Measurements from ENCODE around the gene CBFA2T3. TPM values are rescaled to one million over a fixed set of nuclear protein-coding genes. Genes with fewer than 3 reads are reported as not detected.
A peak's percentile ranks its signal among the peaks of the same experiment; 100 is the strongest.

The CBFA2T3 gene
- total RNA-seq, 1 donor from 2014 or later, result 32.8 TPM

DNA sequence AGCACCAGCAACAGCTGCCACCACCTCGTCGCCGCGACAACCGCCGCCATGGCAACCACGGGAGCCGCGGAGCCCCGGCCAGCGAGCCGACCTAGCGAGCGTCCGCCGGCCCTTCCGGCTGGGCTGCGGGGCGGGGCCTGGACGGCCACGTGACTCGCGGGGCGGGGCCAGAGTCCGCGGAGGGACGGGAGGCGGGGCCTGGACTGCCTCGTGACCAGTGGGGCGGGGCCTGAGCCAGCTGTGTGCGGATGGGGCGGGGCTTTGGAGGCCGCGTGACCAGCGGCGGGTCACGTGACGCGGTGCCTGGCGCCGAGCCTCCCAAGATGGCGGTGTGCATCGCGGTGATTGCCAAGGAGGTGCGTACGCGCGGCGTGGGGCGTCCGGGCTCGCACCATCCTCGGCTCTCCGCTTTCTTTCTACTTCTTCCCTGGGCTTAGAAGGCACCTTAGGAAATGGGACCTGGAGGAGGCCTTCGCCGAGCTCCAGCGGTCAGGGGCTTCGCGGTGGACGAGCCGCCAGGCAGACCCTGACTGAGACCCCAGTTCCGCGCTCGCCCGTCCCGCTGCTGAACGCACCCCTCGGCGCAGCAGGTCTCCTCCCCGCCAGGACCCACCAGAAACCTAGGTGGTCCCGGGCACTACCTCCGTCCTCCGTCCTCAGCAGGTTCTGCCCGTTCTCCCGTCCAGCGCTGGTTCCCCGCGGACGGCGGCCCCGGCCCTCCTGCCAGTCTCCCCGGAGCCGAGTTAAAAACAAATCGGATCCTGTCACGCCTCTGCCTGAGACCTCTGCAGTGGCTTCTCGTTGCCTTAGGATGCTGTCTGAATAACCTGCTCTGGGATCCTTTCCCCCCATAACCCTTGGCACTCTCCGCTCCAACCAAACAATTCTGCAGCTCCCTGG is 119.9 kb downstream of the CBFA2T3 start, which contains the start of the genes GALNS and TRAPPC2L:
TSS of gene GALNS (minus strand) at position 120 of the 900 bp plus-strand sequence. CDS start at position 50, 70 bp downstream.
TSS of gene TRAPPC2L (plus strand) at position 300 of the 900 bp plus-strand sequence. CDS start at position 324, 24 bp downstream.
- intact Hi-C loops (cut with DNase I), result loop anchor here (1.0 to 5.0 kb wide), 8 partner anchors 46 to 634 kb away; partner anchors contain the start of genes ANKRD11, APRT, CTU2 and MVD
- Histone ChIP-seq H3K9me3 (no peaks in the 10 kb centered on the region), H3K27ac (peak within 1 kb of the TSS; percentile 54 to 66), H3K27me3 (no peaks in the 10 kb centered on the region), H3K36me3 (peaks cover 30 to 34% of the 10 kb centered on the region in 2 donors), H3K4me3 (peak within 1 kb of the TSS; percentile 64 to 87), H3K4me1 (peaks cover 13 to 14% of the 10 kb centered on the region in 2 donors)
- TF ChIP-seq, protein P1, sequence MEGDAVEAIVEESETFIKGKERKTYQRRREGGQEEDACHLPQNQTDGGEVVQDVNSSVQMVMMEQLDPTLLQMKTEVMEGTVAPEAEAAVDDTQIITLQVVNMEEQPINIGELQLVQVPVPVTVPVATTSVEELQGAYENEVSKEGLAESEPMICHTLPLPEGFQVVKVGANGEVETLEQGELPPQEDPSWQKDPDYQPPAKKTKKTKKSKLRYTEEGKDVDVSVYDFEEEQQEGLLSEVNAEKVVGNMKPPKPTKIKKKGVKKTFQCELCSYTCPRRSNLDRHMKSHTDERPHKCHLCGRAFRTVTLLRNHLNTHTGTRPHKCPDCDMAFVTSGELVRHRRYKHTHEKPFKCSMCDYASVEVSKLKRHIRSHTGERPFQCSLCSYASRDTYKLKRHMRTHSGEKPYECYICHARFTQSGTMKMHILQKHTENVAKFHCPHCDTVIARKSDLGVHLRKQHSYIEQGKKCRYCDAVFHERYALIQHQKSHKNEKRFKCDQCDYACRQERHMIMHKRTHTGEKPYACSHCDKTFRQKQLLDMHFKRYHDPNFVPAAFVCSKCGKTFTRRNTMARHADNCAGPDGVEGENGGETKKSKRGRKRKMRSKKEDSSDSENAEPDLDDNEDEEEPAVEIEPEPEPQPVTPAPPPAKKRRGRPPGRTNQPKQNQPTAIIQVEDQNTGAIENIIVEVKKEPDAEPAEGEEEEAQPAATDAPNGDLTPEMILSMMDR (IDR thresholded peaks at IDR 0.05), result no peak
- DNase-seq (ENCODE audit: low spot score in 2 of 2), result peak; percentile 92 to 99

DNA sequence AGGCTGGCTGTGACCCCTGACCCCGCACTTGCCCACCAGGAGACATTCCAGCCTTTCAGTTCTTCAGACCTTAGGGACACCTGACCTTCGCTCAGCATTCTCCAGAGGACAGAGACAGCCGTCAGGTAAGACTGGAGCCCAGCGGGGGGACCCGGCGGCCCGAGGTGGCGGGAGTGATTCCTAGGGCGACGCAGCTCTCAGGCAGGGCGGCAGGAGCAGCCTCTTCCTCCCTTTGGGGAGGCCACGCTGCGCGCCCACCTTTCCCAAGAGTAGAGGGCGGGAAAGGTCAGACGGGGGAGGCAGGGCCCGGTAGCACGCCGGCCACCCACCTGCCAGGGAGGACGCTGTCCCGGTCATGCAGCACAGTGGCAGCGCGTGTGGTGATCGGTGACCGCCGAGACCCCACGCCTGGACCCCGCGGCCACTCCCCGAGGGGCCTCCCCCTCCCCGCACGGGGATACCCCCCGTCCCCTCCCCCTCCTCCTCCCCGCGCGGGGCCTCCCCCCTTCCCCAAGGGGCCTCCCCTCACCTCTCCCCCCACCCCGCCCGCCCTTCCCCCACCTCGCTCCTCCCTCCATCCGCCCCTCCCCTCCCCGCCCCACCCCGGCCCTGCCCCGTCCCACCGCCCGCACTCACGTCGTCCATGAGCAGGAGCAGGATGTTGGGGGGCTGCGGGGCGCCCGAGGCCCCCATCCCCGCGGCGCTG is 120.7 kb downstream of the CBFA2T3 start:
- Histone ChIP-seq H3K27ac (peak overlapping the region; percentile 54 to 66), H3K4me3 (peak overlapping the region; percentile 64 to 87), H3K36me3 (peaks cover 22 to 27% of the 10 kb centered on the region in 2 donors), H3K9me3 (no peaks in the 10 kb centered on the region), H3K4me1 (peaks cover 13 to 14% of the 10 kb centered on the region in 2 donors), H3K27me3 (no peaks in the 10 kb centered on the region)
- intact Hi-C loops (cut with DNase I), result loop anchor here (1.0 to 5.0 kb wide), 7 partner anchors 71 to 635 kb away; partner anchors contain the start of genes ANKRD11, CTU2, MVD and PIEZO1
- TF ChIP-seq, protein P1 (IDR thresholded peaks at IDR 0.05), result no peak
- peak in 1 of 2 donors; percentile 67 for DNase-seq (ENCODE audit: low spot score in 2 of 2)

DNA sequence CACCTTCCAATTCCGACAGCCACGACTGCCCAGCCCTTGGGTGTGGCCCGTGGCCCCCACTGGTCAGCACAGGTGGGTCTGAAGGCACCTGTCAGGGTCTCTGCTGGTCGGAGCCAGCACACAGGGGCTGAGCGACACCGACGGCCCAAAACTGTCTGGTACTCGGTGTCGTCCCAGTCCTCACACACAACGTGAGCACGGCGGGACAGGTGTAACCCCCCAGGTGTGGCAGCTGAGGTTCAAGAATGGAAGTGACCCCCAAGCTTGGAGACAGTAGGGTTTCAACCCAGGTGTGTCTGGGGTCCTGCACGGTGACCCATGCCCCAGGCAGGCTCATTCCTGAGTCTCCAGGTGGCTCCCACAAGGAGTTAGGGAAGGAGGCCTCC is 121.3 kb downstream of the CBFA2T3 start:
- TF ChIP-seq, protein P1 (IDR thresholded peaks at IDR 0.05), result no peak
- H3K27ac ChIP-seq, result no peak overlapping the region
- peaks cover 13 to 14% of the 10 kb centered on the region in 2 donors for H3K4me1 ChIP-seq
- peak overlapping the region; percentile 64 to 87 for H3K4me3 ChIP-seq
- no peak for DNase-seq (ENCODE audit: low spot score in 2 of 2)
- intact Hi-C loops (cut with DNase I), result loop anchor here (1.0 to 5.0 kb wide), 7 partner anchors 71 to 635 kb away; partner anchors contain the start of genes ANKRD11, CTU2, MVD and PIEZO1
- H3K9me3 ChIP-seq, result no peaks in the 10 kb centered on the region
- H3K36me3 ChIP-seq, result peaks cover 17 to 22% of the 10 kb centered on the region in 2 donors
- no peaks in the 10 kb centered on the region for H3K27me3 ChIP-seq

DNA sequence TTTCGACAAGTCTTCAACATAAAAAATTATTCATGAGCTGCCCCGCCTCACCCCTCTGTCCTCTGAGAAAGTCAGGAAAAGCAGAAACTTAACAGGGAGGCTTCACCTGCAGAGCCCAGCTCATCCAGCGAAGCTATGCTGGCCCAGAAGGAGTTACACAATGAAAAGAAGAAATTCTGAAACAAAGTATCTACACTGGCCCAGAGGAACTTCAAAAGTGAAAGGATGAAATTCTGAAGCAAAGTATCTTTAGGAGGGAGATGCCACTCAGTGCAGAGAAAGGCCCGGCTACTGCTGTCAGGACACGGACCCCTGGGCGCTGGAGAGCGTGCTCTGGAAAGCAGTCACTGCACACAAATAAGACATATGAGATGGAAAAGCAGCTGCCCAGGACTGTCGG is 121.8 kb downstream of the CBFA2T3 start:
- peaks cover 13 to 14% of the 10 kb centered on the region in 2 donors for H3K4me1 ChIP-seq
- H3K27ac ChIP-seq, result no peak overlapping the region
- H3K36me3 ChIP-seq, result peaks cover 11 to 20% of the 10 kb centered on the region in 2 donors
- H3K27me3 ChIP-seq, result no peaks in the 10 kb centered on the region
- H3K9me3 ChIP-seq, result no peaks in the 10 kb centered on the region
- TF ChIP-seq, protein P1 (IDR thresholded peaks at IDR 0.05), result no peak
- H3K4me3 ChIP-seq, result no peak overlapping the region
- DNase-seq (ENCODE audit: low spot score in 2 of 2), result no peak
- intact Hi-C loops (cut with DNase I), result loop anchor here (5.0 kb wide), 2 partner anchors 193 to 403 kb away; partner anchors contain the start of genes MVD and ZFPM1
